HG03025 (cell line): ENCODE measurements around the gene CAVIN2.

ENCODE experiments used
- ATAC-seq: cut with Tn5 transposase; IDR thresholded peaks from one replicate; pipeline ENCODE4 v1.9.1; 2021; ENCODE audit warnings: mild to moderate bottlenecking, moderate library complexity; ENCODE audit not compliant: unreplicated experiment, low FRiP score

The CAVIN2 gene

GRCh38 chr2:191840921-191841320 is 6.0 kb downstream of the CAVIN2 start:
- no peak for ATAC-seq

GRCh38 chr2:191839918-191840804 is 6.7 kb downstream of the CAVIN2 start:
- no peak for ATAC-seq

- no peak for ATAC-seq
Measured at GRCh38 chr2:191838526-191838925, 8.4 kb downstream of the CAVIN2 start.

GRCh38 chr2:191836853-191837769 is 9.8 kb downstream of the CAVIN2 start:
- no peak for ATAC-seq

- no peak for ATAC-seq
Measured at GRCh38 chr2:191836471-191836852, 10.4 kb downstream of the CAVIN2 start.

GRCh38 chr2:191835539-191836350 is 11.1 kb downstream of the CAVIN2 start:
- ATAC-seq, result no peak

GRCh38 chr2:191835100-191835499 is 11.8 kb downstream of the CAVIN2 start:
- no peak for ATAC-seq

- ATAC-seq, result no peak
Measured at GRCh38 chr2:191833356-191833755, 13.5 kb downstream of the CAVIN2 start.

- no peak for ATAC-seq
Measured at GRCh38 chr2:191832668-191833067, 14.2 kb downstream of the CAVIN2 start.

GRCh38 chr2:191831410-191831994 is 15.4 kb downstream of the CAVIN2 start:
- no peak for ATAC-seq

- ATAC-seq, result no peak
Measured at GRCh38 chr2:191824398-191824797, 22.5 kb downstream of the CAVIN2 start.

- ATAC-seq, result no peak
Measured at GRCh38 chr2:191821078-191821477, 25.8 kb downstream of the CAVIN2 start.

GRCh38 chr2:191818725-191819350 is 28.1 kb downstream of the CAVIN2 start:
- no peak for ATAC-seq

GRCh38 chr2:191818133-191818532 is 28.8 kb downstream of the CAVIN2 start:
- no peak for ATAC-seq

GRCh38 chr2:191815010-191815409 is 31.9 kb downstream of the CAVIN2 start:
- ATAC-seq, result no peak

- ATAC-seq, result no peak
Measured at GRCh38 chr2:191813943-191814342, 32.9 kb downstream of the CAVIN2 start.

GRCh38 chr2:191811807-191812602 is 34.9 kb downstream of the CAVIN2 start:
- ATAC-seq, result peak; percentile 75

- ATAC-seq, result no peak
Measured at GRCh38 chr2:191806396-191806795, 40.5 kb downstream of the CAVIN2 start.

GRCh38 chr2:191804766-191805165 is 42.1 kb downstream of the CAVIN2 start:
- no peak for ATAC-seq
